ENCODE measurements around the gene BLM. TPM values are rescaled to one million over a fixed set of nuclear protein-coding genes. Genes with fewer than 3 reads are reported as not detected.
A peak's percentile ranks its signal among the peaks of the same experiment; 100 is the strongest.
"Not testable (repeated sequence)": the region's sequence is repeated elsewhere in the genome, so short reads cannot be mapped to it uniquely, and the experiment has no call there.

The BLM gene
- total RNA-seq, 1 donor from 2014 or later = 11.5 TPM

GRCh38 chr15:90686435-90687218 lies 30.5 kb upstream of the BLM start:
- Mint-ChIP-seq H3K27ac (ENCODE audit: unreplicated experiment) (no peak overlapping the region), H3K4me3 (ENCODE audit: unreplicated experiment) (no peak overlapping the region), H3K27me3 (ENCODE audit: unreplicated experiment) (peaks cover 5% of the 10 kb centered on the region), H3K36me3 (ENCODE audit: low read depth, unreplicated experiment) (no peaks in the 10 kb centered on the region), H3K4me1 (ENCODE audit: unreplicated experiment) (peaks cover 4% of the 10 kb centered on the region), H3K9me3 (ENCODE audit: unreplicated experiment) (no peaks in the 10 kb centered on the region)
- TF ChIP-seq CTCF (IDR thresholded peaks at IDR 0.05; ENCODE audit: unreplicated experiment) = no peak
- no peak for DNase-seq (ENCODE audit: low spot score)

GRCh38 chr15:90689326-90689961 lies 27.7 kb upstream of the BLM start:
- not testable (repeated sequence) for H3K9me3 Mint-ChIP-seq (ENCODE audit: unreplicated experiment); H3K27ac Mint-ChIP-seq (ENCODE audit: unreplicated experiment); H3K36me3 Mint-ChIP-seq (ENCODE audit: low read depth, unreplicated experiment); DNase-seq (ENCODE audit: low spot score); H3K27me3 Mint-ChIP-seq (ENCODE audit: unreplicated experiment); H3K4me3 Mint-ChIP-seq (ENCODE audit: unreplicated experiment)
- peaks cover 14% of the 10 kb centered on the region for H3K4me1 Mint-ChIP-seq (ENCODE audit: unreplicated experiment)

- H3K4me3 Mint-ChIP-seq (ENCODE audit: unreplicated experiment) = no peak overlapping the region
- DNase-seq (ENCODE audit: low spot score) = no peak
- H3K27ac Mint-ChIP-seq (ENCODE audit: unreplicated experiment) = no peak overlapping the region
- H3K4me1 Mint-ChIP-seq (ENCODE audit: unreplicated experiment) = peaks cover 14% of the 10 kb centered on the region
- no peaks in the 10 kb centered on the region for H3K9me3 Mint-ChIP-seq (ENCODE audit: unreplicated experiment)
- H3K27me3 Mint-ChIP-seq (ENCODE audit: unreplicated experiment) = peaks cover 1% of the 10 kb centered on the region
- H3K36me3 Mint-ChIP-seq (ENCODE audit: low read depth, unreplicated experiment) = no peaks in the 10 kb centered on the region
- no peak for TF ChIP-seq CTCF (IDR thresholded peaks at IDR 0.05; ENCODE audit: unreplicated experiment)
Observed at GRCh38 chr15:90690585-90690984, 26.6 kb upstream of the BLM start.

- DNase-seq (ENCODE audit: low spot score) = no peak
- TF ChIP-seq CTCF (IDR thresholded peaks at IDR 0.05; ENCODE audit: unreplicated experiment) = peak; percentile 28
Observed at GRCh38 chr15:90691369-90691768, 25.8 kb upstream of the BLM start.

GRCh38 chr15:90691982-90692773 lies 25.0 kb upstream of the BLM start:
- Mint-ChIP-seq H3K27ac (ENCODE audit: unreplicated experiment) (peak overlapping the region; percentile 38), H3K4me3 (ENCODE audit: unreplicated experiment) (no peak overlapping the region), H3K27me3 (ENCODE audit: unreplicated experiment) (peaks cover 1% of the 10 kb centered on the region), H3K9me3 (ENCODE audit: unreplicated experiment) (no peaks in the 10 kb centered on the region), H3K4me1 (ENCODE audit: unreplicated experiment) (peaks cover 14% of the 10 kb centered on the region), H3K36me3 (ENCODE audit: low read depth, unreplicated experiment) (no peaks in the 10 kb centered on the region)
- no peak for DNase-seq (ENCODE audit: low spot score)
- TF ChIP-seq CTCF (IDR thresholded peaks at IDR 0.05; ENCODE audit: unreplicated experiment) = no peak

More at GRCh38 chr15:90691369-90691768, 25.8 kb upstream of the BLM start:
- Mint-ChIP-seq H3K4me1 (ENCODE audit: unreplicated experiment) (peaks cover 14% of the 10 kb centered on the region), H3K9me3 (ENCODE audit: unreplicated experiment) (no peaks in the 10 kb centered on the region), H3K36me3 (ENCODE audit: low read depth, unreplicated experiment) (no peaks in the 10 kb centered on the region), H3K27ac (ENCODE audit: unreplicated experiment) (peak overlapping the region; percentile 38), H3K27me3 (ENCODE audit: unreplicated experiment) (peaks cover 1% of the 10 kb centered on the region), H3K4me3 (ENCODE audit: unreplicated experiment) (no peak overlapping the region)
